NCI-H526 (cell line): ENCODE measurements around the gene CDC5L.

ENCODE experiments used
- DNase-seq, 2 experiments: peaks; one replicate each; lab custom pipeline; 2025; lab: John Stamatoyannopoulos, UW

CDC5L gene

GRCh38 chr6:44474643-44475042, 87.1 kb downstream of the CDC5L start:
- DNase-seq: no peak

DNA sequence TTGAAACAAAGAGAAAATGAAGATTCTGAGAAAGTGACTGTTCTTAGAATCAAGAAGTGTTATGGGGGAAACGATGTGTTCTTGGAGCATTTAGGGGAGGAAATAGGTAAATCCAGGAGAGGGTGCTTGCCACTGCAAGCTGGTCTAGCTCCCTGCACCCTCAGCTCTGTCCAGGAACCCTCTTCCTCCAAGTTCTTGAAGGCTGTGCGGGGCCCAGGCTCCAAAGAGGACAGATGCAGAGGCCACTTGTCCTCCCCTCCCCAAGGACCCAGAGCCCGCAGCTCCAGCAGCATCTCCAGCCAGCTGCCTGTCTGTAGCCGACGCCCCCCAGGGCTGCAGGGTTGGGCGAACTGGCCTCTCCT, 87.9 kb downstream of the CDC5L start:
- no peak for DNase-seq

DNA sequence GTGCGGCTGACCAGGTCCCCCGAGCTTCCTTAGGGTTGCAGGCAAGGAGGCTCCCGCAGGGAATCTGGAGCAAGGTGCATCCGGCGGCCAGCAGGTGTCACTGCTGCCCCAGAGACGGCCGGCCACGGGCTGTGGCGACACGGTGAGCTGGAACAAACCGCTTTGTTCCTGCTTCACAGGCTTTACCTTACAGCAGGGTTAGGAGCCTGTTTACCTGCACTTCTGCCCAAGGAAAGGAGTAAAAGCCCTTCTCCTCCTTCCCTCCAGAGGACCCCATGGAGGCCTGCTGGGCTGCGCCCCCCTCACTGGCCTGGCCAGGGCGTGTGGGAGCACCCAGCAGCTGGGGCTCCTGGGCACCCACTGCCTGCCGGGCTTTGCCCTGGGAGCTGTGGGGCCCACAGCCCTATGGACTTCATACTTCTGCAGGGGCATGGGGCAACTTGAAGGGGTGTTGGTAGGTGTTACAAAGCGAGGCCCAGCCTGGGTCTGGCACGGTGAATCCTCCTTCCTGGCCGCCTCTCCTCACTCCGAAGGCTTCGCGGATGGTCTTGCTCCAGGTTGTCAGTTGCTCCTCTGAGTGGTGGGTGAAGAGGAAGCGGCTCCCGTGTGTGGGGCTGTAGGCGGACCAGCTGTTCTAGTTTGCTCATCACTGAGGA, 88.4 kb downstream of the CDC5L start:
- DNase-seq: peak; percentile 78 to 91

- DNase-seq: no peak
Observed at GRCh38 chr6:44476849-44477248, 89.3 kb downstream of the CDC5L start.

DNA sequence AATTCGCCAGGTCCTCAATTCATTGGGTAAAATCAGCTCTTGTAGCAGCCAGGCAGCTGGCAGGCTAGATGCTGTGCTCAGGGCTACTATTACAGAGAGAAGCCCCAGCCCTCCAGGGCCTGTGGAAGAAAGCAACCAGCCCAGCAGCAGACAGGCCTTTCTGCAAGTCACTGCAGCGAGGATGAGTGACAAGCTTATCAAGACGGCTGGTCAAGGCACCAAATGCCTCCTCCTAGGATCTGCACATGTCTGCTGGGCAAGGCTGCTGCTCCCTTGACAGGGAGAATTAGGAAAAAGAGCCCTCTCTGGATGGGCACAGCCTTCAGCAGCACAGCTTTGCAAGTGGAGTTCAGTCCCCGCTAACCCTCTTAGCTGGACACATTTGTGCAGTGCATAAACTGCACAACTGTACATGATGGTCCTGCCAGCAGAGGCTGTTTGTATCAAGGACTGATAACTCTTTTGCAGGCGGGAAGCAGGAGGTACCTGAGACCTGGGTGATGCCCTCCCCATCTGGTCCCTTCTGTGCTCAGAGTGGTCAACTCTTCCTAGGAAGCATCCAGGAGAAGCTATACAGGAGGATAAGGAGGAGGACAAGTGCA, 89.9 kb downstream of the CDC5L start:
- DNase-seq: no peak

- no peak for DNase-seq
Observed at GRCh38 chr6:44478158-44478557, 90.7 kb downstream of the CDC5L start.

GRCh38 chr6:44478591-44479254, 91.2 kb downstream of the CDC5L start:
- DNase-seq: no peak

DNA sequence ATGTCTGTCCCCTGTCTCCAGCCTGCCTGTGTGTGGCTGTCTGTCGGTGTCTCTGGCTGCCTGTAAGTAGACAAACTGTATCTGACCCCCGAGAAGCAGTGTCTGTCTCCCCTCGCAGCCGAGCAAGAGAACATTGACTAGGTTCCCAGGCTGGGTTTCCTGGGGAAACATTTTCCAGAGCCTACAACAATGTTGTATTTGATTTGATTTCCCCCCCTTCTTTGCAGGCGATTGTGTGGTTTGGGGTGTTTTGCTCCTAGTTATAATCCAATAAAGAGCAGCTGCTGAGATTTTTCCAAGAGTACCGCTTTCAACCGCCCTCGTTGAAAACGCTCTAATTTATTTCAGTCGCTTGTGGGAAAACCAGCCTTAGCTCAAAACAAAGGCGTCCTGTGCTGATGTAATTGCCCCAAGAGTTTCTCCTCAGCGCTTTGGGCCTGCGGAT, 92.6 kb downstream of the CDC5L start:
- DNase-seq: no peak

GRCh38 chr6:44481056-44481455, 93.5 kb downstream of the CDC5L start:
- peak; percentile 95 for DNase-seq

DNA sequence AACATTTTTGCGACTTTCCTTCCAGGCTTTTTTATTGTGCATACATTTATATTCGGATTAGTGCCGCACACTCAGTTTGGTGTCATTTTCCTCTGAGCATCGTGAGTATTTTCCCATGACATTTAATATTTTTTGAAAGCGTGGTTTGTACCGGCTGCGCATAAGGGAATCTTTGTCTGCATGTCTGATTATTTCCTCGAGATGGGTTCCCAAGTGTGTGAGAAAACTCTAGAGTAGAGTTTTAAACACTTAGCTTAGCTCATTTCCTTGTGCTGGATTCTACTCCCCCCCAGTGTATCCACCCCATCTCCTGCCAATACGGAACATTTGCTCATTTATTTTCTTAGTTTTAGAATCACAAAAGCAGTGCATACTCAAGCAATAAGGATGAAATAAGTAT, 94.3 kb downstream of the CDC5L start:
- DNase-seq: no peak

DNA sequence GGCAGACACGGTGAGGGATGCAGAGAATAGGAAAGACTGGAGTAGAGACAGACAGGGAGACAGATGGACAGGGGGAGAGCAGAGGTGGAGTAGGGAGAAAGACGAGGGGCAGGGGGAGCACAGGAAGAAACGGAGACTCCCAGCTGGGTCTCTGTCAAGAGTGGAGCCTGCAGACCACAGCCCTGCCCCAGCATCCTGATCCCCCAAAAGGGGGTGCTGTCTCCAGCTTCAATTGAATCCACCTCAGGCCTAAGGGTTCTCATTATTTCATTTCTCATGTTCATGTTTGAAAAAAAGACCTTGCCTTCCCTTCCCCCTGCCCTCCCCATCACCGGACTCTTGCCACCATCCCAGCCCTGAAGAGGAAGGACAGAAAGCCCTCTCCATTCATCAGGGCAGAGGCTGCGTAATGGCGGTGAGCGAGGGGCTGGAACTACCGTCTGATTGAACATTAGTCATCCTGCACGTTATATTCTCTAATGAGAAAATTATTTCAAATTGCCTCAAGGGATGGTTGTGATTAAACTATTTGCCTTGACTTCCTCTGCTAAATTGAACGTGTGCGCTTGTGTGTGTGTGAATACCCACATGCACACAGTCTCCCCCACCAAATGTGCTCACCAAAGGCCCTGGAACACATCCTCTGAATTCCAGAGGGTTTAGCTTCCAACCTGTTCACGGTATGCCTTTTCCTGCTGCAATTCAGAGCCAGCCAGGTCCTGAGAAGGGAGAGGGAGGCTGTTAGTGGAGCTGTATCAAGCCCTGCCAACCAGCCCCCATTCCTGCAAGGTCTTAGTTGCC, 98.3 kb downstream of the CDC5L start:
- no peak for DNase-seq

DNA sequence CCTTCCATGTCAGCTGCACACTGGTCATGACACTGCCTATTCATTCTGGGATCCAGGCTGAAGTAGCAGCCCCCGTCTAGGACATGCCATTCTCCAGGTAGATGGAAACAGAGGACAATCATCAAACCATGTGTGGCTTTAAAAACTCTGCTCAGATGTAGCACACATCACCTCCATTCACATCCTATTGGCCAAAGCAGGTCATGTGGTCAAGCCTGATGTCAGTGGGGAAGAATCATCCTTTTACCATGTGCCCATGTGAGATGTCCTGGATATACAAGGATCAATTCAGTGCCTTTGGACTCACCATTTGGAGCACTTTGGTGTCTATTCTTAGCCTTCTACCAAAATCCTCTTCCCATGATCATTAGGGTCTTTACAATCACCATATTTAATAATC, 99.5 kb downstream of the CDC5L start:
- no peak for DNase-seq

GRCh38 chr6:44487586-44487985, 100.1 kb downstream of the CDC5L start:
- DNase-seq: no peak

DNA sequence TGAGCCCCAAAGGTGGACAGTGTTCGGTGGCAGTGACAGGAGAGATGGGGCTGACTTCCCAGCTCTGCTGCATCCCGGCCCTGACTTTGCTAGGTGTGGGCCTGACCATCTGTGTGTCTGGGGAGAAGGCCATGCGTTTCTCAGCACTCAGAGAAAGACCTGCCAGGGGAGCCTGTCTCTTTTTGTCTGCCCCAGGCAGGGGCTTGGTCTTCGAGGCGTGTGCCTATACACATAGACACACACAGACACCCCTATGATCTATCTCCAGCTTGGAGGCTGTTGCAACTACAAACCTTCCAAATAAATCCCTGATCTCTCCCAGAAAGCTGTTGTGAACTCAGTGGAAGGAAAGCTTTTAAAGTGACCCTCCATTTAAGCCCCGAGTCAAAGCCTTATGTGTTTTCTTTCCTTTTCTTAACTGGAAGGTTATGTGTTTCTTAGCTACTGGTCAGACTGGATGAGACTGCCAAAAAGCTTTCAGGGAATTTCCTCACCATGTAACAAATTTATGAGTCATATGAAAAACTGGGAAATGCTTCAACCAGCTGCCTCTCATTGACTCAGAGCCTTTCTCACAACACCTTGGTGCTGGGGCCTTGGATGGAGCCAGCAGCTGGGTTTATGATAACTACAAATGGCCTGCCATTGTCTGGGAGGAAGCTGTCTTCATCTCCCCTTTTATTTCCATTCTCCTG, 102.6 kb downstream of the CDC5L start:
- no peak for DNase-seq

DNA sequence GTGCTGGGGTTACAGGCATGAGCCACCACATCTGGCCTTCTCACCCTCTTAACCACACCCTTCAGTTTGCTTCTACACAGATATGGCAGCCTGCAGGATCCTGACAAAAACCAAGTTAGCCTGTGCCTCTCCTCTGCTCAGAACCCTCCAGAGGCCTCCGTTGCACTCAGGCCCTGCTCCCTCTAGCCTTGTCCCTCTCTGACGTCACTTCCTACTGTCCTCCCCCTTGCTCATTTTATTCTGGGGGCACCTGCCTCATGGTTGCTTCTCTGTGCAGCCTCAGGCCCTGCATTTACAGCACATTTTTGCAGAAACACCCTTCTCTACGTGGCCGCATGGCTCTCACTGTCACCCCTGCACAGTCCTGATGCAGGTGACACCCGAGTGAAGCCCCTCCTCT, 105.6 kb downstream of the CDC5L start:
- no peak for DNase-seq

- no peak for DNase-seq
Observed at GRCh38 chr6:44493593-44493992, 106.1 kb downstream of the CDC5L start.

- DNase-seq: no peak
Observed at GRCh38 chr6:44494011-44494501, 106.5 kb downstream of the CDC5L start.

DNA sequence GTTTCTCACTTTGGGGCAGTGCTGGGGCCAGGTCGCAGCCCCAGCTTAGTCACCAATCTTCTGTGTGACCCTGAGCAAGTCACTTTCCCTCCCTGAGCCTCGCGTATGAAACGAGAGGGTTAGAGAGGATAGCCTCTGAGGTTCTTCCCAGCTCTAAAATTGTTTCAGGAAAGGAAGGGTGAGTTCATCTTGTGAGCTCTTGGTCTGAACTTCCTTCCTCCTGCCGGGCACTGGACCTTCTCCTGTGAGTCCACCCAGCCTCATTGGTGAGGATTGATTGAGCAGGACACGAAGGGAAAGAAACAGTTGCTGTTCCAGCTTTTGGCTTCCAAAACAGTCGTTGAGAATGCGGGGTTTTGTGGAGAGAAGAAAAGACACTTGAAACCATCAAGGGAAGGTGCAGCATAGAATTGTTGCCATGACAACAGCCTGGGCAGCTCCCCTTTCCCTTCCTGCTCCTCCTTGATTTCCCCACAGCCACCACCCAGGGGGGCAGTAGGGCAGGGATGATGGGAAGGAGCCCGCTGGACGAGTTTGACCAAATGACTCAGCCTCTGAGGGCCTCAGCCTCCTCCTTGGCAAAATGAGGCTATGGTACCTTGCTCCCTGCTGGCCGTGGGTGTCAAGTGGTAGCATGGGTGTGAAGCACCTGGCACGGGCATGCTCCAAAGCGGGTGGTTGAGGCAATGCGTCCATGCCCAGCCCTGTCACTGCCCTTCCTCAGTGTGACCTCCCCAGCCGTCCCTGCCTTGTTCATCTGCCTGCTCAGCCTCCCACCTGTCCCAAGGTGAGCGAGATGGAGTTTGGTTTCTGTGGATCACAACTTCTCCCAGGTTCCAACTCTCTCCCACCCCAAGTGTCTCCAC, 107.8 kb downstream of the CDC5L start:
- DNase-seq: no peak

GRCh38 chr6:44496665-44497369, 109.3 kb downstream of the CDC5L start:
- DNase-seq: no peak

- DNase-seq: no peak
Observed at GRCh38 chr6:44497807-44498206, 110.3 kb downstream of the CDC5L start.
